HepG2 (cell line): ENCODE data around the gene TTBK1. TPM values are rescaled to one million over a fixed set of nuclear protein-coding genes. Genes with fewer than 3 reads are reported as not detected.
A peak's percentile ranks its signal among the peaks of the same experiment; 100 is the strongest.

Experiments
- ATRX ChIP-seq: sonication (generic); formaldehyde crosslinking; IDR thresholded peaks from 2 replicates; pipeline ENCODE4 v1.4.0; 2020; ENCODE audit warnings: missing genetic modification reagents, borderline replicate concordance
- FOXA1 ChIP-seq, 2 experiments: fragments of 450-650 bp in 1 of 2; sonication (generic) in 1 of 2; formaldehyde crosslinking in 1 of 2; IDR thresholded peaks; 2 replicates each; pipeline versions ENCODE4 v1.4.0 to v1.6.1; 2016 to 2020; ENCODE audit warnings: missing genetic modification reagents in 1 of 2
- HOXA3 ChIP-seq: sonication (generic); formaldehyde crosslinking; IDR thresholded peaks from 2 replicates; pipeline ENCODE4 v1.5.0; 2020; ENCODE audit warnings: missing genetic modification reagents
- KDM5B ChIP-seq: sonication (generic); formaldehyde crosslinking; IDR thresholded peaks from 2 replicates; pipeline ENCODE4 v1.4.0; 2020; ENCODE audit warnings: missing genetic modification reagents, mild to moderate bottlenecking, borderline replicate concordance
- PBX2 ChIP-seq: IDR thresholded peaks from 2 replicates; pipeline ENCODE4 v1.6.1; 2016; ENCODE audit warnings: control low read depth
- SOX13 ChIP-seq, 3 experiments: fragments of 450-650 bp in 1 of 3; sonication (generic) in 1 of 3; formaldehyde crosslinking in 1 of 3; IDR thresholded peaks in 2 of 3; conservative IDR thresholded peaks in 1 of 3; 2 replicates each; pipeline versions ENCODE4 v1.5.0 to v1.6.1; 2016 to 2020; ENCODE audit warnings: antibody characterized with exemption in 1 of 3, mild to moderate bottlenecking in 1 of 3, missing compliant biosample characterization in 1 of 3, missing genetic modification reagents in 1 of 3, moderate library complexity in 1 of 3
- ZIK1 ChIP-seq: sonication (generic); formaldehyde crosslinking; IDR thresholded peaks from 2 replicates; pipeline ENCODE4 v1.5.0; 2020; ENCODE audit warnings: mild to moderate bottlenecking, low read depth, missing genetic modification reagents, borderline replicate concordance
- ZNF343 ChIP-seq: sonication (generic); formaldehyde crosslinking; IDR thresholded peaks from 2 replicates; pipeline ENCODE4 v1.4.0; 2020; ENCODE audit warnings: mild to moderate bottlenecking, missing genetic modification reagents
- ZNF512 ChIP-seq: sonication (generic); formaldehyde crosslinking; IDR thresholded peaks from 2 replicates; pipeline ENCODE4 v1.4.0; 2020; ENCODE audit warnings: mild to moderate bottlenecking, missing genetic modification reagents
- polyA plus RNA-seq, 8 experiments: library from polyadenylated mRNA; depleted of rRNA in 3 of 8; stranded (reverse) in 7 of 8; unstranded in 1 of 8; fragments of >200 nt; fragmentation: Illumina TruSeq in 4 of 8; extraction: Trizol in 4 of 8; gene quantifications; 2 replicates each; pipeline versions ENCODE4 v1.2.1 to v1.2.3, GENCODE V29; 2011 to 2016; ENCODE audit warnings: low read depth in 4 of 8, missing spikeins in 1 of 8, mixed read lengths in 1 of 8; ENCODE audit not compliant: insufficient read depth in 1 of 8
- total RNA-seq, 5 experiments: library from RNA; depleted of rRNA; stranded (reverse); fragments of >200 nt; fragmentation: Illumina TruSeq; extraction: Trizol; gene quantifications; 2 replicates each; pipeline ENCODE4 v1.2.3, GENCODE V29; 2016; ENCODE audit warnings: low read depth in 1 of 5
- TF ChIP-seq, protein P1 (sequence below): sonication (generic); formaldehyde crosslinking; IDR thresholded peaks from 2 replicates; pipeline ENCODE4; 2020; ENCODE audit warnings: missing genetic modification reagents, mild to moderate bottlenecking, borderline replicate concordance
- TF ChIP-seq, protein P2 (sequence below): sonication (generic); formaldehyde crosslinking; IDR thresholded peaks from 2 replicates; pipeline ENCODE4 v1.4.0; 2020; ENCODE audit warnings: mild to moderate bottlenecking, missing genetic modification reagents

TTBK1 gene
- total and polyA plus RNA-seq, 2 of the 13 experiments (the other 11 are each of a cell fraction or from before 2014, with no cell fraction given): 0.24 to 0.33 TPM

DNA sequence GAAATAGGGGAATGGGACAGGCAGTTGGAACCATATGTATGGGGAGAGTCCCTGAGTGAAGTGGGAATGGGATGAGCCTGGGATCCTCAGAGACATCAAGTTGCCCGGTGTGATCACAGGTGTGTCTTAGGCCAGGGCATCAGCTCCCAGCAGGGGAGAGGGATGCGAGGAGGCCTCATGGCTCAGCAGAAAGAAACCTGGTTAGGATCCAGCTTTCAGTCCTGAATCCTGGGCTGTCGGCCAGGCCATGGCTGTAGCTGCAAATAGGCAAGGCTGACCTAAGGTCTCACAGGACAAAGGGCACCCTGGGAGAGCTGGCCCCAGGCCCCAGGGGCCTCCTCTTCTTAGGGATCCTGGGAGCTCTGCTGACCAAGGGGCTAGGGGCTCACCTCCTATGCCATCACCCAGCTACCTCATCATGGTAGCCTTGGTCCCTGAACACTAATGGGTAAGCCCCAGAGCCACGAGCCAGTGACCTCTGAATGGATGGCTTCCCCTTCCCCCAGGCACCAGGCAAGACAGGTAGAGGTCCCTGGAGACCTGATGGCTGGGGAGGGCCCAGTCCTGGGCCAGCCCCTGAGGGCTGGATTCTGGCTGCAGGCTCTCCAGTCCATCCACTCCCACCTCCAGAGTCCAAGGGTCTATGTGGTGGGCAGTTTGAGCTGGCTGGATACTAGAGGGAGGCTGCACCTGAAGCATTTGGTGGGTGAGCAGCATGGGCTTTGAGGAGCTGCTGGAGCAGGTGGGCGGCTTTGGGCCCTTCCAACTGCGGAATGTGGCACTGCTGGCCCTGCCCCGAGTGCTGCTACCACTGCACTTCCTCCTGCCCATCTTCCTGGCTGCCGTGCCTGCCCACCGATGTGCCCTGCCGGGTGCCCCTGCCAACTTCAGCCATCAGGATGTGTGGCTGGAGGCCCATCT, 54.6 kb downstream of the TTBK1 start, which contains the start of gene SLC22A7 (continued):
- TF ChIP-seq KDM5B (CRISPR knock-in tag): peak; percentile 28; the same call in 1 of the 2 replicates
- no peak for TF ChIP-seq ATRX
- TF ChIP-seq, protein P1, sequence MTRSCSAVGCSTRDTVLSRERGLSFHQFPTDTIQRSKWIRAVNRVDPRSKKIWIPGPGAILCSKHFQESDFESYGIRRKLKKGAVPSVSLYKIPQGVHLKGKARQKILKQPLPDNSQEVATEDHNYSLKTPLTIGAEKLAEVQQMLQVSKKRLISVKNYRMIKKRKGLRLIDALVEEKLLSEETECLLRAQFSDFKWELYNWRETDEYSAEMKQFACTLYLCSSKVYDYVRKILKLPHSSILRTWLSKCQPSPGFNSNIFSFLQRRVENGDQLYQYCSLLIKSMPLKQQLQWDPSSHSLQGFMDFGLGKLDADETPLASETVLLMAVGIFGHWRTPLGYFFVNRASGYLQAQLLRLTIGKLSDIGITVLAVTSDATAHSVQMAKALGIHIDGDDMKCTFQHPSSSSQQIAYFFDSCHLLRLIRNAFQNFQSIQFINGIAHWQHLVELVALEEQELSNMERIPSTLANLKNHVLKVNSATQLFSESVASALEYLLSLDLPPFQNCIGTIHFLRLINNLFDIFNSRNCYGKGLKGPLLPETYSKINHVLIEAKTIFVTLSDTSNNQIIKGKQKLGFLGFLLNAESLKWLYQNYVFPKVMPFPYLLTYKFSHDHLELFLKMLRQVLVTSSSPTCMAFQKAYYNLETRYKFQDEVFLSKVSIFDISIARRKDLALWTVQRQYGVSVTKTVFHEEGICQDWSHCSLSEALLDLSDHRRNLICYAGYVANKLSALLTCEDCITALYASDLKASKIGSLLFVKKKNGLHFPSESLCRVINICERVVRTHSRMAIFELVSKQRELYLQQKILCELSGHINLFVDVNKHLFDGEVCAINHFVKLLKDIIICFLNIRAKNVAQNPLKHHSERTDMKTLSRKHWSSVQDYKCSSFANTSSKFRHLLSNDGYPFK: peak; percentile 62; the same call in 1 of the 2 replicates
- TF ChIP-seq ZNF343 (CRISPR knock-in tag): 0 out of 2 replicates have a peak, but pooled peaks have one; percentile 63
- peak; percentile 78; the same call in 1 of the 2 replicates for TF ChIP-seq HOXA3 (CRISPR knock-in tag)
- TF ChIP-seq, protein P2, sequence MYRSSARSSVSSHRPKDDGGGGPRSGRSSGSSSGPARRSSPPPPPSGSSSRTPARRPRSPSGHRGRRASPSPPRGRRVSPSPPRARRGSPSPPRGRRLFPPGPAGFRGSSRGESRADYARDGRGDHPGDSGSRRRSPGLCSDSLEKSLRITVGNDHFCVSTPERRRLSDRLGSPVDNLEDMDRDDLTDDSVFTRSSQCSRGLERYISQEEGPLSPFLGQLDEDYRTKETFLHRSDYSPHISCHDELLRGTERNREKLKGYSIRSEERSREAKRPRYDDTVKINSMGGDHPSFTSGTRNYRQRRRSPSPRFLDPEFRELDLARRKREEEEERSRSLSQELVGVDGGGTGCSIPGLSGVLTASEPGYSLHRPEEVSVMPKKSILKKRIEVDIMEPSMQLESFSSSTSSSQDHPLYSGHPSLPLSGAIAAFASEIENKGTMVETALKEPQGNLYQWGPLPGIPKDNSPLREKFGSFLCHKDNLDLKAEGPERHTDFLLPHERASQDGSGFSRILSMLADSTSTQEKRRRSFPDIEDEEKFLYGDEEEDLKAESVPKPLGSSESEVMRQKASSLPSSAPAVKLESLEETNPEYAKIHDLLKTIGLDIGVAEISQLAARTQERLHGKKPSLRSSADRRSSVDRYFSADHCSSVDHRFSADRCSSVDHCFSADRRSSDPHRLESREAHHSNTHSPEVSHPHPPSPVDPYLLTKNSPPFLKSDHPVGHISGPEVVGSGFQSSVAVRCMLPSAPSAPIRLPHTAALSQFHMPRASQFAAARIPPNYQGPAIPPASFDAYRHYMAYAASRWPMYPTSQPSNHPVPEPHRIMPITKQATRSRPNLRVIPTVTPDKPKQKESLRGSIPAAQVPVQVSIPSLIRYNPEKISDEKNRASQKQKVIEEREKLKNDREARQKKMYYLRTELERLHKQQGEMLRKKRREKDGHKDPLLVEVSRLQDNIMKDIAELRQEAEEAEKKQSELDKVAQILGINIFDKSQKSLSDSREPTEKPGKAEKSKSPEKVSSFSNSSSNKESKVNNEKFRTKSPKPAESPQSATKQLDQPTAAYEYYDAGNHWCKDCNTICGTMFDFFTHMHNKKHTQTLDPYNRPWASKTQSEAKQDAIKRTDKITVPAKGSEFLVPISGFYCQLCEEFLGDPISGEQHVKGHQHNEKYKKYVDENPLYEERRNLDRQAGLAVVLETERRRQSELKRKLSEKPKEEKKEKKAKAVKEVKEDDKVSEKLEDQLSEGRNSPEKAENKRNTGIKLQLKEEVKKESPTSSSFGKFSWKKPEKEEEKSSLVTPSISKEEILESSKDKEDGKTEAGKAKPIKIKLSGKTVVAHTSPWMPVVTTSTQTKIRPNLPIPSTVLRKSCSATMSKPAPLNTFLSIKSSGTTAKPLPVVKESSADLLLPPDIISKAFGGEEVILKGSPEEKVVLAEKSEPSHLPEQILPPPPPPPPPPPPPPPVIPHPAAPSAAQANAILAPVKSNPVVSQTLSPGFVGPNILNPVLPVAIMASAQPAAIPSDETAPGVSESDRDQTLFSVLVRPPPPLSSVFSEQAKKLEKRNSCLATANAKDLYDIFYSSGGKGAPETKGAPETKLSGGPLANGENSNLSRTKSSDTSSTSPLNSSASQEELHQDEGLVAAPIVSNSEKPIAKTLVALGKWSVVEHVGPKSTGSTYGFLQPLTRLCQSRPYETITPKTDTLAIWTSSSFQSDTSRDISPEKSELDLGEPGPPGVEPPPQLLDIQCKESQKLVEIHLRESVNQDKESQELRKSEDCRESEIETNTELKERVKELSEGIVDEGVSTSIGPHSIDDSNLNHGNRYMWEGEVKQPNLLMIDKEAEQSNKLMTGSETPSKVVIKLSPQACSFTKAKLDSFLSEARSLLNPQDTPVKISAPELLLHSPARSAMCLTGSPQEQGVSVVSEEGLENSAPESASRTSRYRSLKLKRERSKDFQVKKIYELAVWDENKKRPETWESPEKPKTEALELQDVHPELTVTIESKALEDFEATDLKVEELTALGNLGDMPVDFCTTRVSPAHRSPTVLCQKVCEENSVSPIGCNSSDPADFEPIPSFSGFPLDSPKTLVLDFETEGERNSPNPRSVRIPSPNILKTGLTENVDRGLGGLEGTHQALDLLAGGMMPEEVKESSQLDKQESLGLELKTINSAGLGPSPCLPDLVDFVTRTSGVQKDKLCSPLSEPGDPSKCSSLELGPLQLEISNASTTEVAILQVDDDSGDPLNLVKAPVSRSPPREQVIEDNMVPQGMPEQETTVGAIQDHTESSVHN (CRISPR knock-in tag): peak; percentile 81; the same call in 1 of the 2 replicates
- no peak for TF ChIP-seq ZIK1
- TF ChIP-seq FOXA1 (IDR thresholded peaks at IDR 0.05): no peak
- no peak for TF ChIP-seq FOXA1 (CRISPR knock-in tag; IDR thresholded peaks at IDR 0.05)
- no peak for TF ChIP-seq PBX2
- 0 out of 2 replicates have a peak, but pooled peaks have one; percentile 52 for TF ChIP-seq ZNF512 (CRISPR knock-in tag)
- no peak for TF ChIP-seq SOX13 (IDR thresholded peaks at IDR 0.05)
- peak in 1 of 2 experiments; percentile 46; a peak in 1 of 4 replicates for TF ChIP-seq SOX13 (CRISPR knock-in tag; conservative IDR thresholded peaks at IDR 0.05 in 1 of 2, IDR thresholded peaks at IDR 0.05 in 1 of 2)
